Tongue (tissue), 2 donors: ENCODE measurements around the gene KIAA1671. TPM values are rescaled to one million over a fixed set of nuclear protein-coding genes. Genes with fewer than 3 reads are reported as not detected.
A peak's percentile ranks its signal among the peaks of the same experiment; 100 is the strongest.

Source experiments
- DNase-seq: peaks from one replicate; pipeline ENCODE4 v3.0.0-alpha.2; 2015
- total RNA-seq: library from RNA; depleted of rRNA; stranded (reverse); fragments of >200 nt; gene quantifications from one replicate; pipeline ENCODE4 v1.2.3, GENCODE V29; 2014

Gene KIAA1671
- total RNA-seq, 1 donor from 2014 or later, result 31.7 TPM

- no peak for DNase-seq
These were observed 92.6 kb downstream of the KIAA1671 start for GRCh38 chr22:25045159-25045558.

DNA sequence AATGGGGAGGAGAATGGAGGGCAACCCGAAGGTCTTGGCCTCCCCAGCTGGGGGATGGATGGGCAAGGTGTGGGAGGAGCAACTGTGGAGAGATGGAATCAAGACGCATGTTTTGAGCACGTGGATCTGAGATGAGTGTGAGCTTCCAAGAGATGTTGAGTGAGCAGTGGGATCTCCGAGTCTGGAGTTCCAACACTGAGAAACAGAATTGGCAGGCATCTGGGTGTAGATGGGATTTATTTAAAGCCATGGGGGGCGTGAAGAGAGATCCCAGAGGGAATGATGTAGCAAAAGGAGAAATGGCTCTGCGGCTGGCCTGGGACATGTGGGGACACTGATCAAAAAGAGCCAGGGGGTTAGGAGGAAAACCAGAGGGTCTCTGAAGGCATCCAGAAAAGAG lies 95.6 kb downstream of the KIAA1671 start:
- DNase-seq, result no peak

GRCh38 chr22:25048659-25049647 lies 96.4 kb downstream of the KIAA1671 start:
- peak; percentile 83 for DNase-seq

GRCh38 chr22:25049770-25050169 lies 97.3 kb downstream of the KIAA1671 start:
- no peak for DNase-seq

DNA sequence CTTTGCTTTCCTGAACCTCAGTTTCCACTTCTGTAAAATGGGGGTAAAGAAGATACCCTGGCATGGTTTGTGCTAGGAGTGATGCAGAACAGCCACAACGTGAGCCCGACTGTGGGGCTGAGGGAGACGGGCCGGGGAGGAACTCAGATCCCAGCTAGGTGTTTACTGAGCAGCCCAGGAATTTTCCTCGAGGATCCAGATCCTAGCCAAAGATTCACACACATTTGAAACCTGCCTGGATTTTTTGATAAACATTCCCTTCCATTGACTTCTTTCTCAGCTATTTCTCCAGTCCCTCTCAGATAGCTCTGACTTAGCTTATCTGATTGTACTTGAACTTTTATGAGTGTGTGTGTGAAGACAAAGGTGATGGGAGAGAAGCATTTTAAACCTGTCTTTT lies 98.0 kb downstream of the KIAA1671 start:
- DNase-seq, result no peak

DNA sequence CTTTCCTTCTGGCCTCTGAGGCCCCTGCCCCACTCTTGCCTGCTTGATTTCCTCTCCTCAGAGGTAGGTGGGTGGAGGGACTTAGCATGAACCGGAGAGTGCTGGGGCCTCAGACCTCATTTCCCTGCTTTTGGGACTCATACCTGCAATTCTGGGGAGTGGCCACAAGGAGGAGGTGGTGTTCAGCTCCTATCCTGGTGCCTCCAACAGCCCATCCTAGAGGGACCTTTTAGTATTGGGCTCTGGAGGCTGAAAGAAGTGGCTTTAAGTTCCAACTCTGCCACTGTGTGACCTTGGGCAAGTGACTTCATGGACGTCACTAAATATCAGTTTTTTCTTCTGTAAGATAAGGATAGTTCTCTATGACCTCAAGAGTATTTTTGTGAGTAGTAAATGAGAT lies 98.6 kb downstream of the KIAA1671 start:
- no peak for DNase-seq

- DNase-seq, result peak; percentile 92
These were observed 99.6 kb downstream of the KIAA1671 start for GRCh38 chr22:25051983-25052710.

DNA sequence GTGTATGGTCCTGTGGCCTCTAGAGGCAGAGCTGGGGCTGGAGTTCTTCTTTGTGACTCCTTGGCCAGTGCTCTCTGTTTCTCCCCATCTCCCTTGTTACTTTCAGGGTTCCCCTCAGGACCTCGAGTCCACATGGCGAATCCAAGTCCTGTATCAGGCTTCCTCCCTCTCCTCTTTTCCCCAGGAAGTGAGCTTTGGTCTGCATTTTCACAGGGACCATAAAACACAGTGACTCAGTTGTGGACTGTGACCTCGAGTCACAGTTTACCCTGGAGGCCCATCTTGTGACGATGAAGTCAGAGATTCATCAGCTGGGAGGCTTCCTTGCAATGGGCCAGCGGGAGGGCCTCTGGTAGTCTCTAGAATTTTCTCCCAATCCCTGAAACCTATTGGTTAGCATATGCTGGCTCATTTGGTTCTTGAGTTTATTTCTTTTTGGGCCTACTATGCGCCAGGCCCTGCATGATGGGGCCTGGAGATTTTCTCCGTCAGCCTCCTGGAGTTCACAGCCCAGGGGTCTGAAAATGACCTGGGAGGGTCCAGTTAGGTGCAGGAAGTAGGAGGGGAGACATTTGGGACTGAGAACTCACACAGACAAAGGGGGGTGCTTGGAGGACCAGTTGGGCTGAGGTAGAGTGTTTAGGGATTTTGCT lies 100.8 kb downstream of the KIAA1671 start:
- DNase-seq, result no peak

GRCh38 chr22:25054943-25055511 lies 102.5 kb downstream of the KIAA1671 start:
- no peak for DNase-seq

- DNase-seq, result peak; percentile 89
These were observed 104.7 kb downstream of the KIAA1671 start for GRCh38 chr22:25057013-25057881.

DNA sequence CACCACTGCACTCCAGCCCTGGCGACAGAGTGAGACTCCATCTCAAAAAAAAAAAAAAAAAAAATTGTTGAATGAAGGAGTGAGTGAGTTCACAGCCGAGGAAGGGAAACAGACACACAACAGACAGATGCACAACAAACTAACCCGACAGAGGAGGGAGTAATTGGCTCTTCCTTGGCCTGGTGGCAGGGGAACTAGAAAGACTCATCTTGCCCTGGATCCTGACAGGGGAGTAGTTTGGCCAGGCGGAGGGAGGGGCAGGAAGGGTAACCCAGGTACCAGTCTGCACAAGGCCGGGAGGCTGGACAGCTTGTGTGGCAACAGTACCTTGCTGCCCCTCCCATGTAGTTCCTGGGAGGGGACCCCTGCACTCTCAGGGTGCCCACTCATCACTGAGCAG lies 106.9 kb downstream of the KIAA1671 start:
- DNase-seq, result no peak

GRCh38 chr22:25060522-25061071 lies 108.1 kb downstream of the KIAA1671 start:
- no peak for DNase-seq

DNA sequence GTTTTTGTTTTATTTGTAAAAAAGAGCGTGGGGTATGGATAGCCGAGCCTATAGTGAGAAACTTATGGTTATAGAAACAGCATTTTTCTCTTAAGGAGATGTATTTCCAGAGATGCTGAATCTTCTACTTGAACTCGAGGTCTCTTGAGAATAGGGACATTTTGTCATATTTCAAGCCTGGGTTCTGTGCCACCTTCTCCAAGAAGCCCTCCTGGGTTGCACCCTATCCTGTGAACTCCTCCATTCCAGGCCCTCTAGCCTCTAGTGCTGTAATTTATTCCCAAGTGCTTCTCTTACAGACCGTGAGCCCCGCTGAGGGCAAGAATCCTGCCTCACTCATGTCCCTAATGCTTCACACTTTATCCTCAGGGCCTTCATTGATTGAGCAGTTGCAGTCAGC lies 108.6 kb downstream of the KIAA1671 start:
- no peak for DNase-seq

DNA sequence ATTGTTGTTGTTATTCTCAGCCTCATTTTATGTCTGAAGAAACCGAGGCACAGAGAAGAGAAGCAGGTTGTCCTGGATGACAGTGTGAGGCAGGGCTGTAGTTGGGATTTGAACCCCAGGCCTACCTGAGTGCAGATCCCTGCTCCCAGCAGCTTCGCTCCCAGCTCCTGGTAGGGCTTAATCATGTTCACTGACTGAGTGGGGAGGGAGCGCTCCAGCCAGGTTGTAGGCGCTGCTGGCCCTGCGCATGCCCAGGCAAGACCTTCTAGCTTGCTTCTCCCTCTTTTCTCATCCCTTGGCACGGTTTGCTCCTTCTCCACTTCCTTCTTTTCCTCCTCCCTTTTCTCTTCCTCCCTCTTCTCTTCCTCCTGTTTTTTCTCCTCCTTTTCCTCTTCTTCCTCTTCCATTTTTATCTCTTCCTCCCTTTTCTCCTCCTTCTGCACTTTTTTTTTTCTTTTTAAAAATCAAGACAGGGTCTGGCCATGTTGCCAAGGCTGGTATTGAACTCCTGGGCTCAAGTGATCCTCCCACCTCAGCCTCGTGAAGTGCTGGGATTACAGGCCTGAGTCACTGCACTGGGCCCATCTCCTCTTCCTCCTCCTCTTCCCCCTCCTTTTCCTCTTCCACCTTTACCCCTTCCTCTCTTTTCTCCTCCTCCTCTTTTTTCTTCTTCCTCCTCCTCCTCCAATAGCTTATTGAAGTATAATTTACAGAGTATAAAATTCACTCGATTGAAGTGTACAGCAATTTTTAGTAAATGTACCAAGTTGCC lies 109.3 kb downstream of the KIAA1671 start:
- DNase-seq, result no peak

- no peak for DNase-seq
These were observed 110.0 kb downstream of the KIAA1671 start for GRCh38 chr22:25062386-25063085.

DNA sequence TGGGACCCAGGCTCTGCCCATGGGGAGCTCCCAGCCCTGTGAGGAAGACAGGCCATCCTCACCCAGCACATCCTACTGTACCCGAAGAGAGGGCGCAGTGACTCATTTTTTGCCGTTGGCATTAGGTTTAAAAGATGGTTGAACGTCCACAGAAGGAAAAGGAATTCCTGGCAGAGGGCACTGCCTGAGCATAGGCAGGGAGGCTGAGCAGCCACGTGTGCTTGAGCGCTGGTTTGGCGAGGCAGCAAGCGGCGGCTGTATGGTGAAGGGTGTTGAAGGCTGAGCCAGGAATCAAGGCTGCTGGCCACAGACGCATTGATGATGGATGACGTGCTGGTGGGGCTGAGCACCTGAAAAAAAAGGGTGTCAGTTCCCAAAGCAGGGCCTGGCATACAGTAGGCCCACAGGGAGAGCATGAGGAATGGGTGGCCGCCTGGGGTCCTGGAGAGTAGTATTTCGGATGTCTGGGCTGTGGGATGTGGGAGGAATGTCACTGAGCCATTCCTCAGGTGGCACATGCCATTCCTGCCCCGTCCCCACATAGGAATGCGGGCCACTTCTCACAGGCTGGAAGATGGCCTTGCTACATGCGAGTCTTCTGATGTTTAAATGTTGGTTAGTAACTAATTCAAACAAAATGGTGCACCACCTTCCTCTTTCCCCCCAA lies 112.5 kb downstream of the KIAA1671 start:
- no peak for DNase-seq

- DNase-seq, result no peak
These were observed 114.4 kb downstream of the KIAA1671 start for GRCh38 chr22:25066861-25067435.

DNA sequence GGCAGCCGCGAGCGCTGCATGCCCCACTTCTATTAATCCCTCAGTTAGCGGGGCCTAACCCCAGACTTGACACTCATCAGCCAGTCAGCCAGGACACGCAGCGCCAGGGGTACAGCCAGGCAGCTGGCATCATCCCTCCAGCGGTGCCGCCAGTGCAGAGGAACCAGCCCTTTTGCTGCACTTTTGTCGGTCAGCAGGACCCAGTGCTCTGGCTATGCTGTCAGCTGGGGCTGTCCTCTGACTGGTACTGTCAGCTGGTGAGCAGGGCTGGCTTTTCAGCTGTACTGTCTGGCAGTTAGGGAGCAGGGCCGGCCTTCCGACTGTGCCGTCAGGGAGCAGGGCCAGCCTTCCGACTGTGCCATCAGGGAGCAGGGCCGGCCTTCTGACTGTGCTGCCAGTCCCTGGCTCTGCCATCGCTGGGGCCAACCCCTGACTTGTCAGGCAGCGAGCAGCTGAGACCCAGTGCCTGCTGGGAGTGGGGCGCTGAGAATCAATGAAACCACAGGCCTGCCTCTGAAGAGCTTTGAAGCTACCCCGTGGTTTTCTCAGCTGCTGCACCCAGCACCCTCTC lies 115.4 kb downstream of the KIAA1671 start:
- DNase-seq, result peak; percentile 86
